ENCODE data around the gene COX4I1.

GRCh38 chr16:85759631-85760419 is 39.7 kb upstream of the COX4I1 start:
- TF ChIP-seq POLR2AphosphoS5 (IDR thresholded peaks at IDR 0.05; ENCODE audit: low read depth, low read length) (no peak), TAF1 (IDR thresholded peaks at IDR 0.05; ENCODE audit: low read depth, low read length) (no peak), POU2F2 (IDR thresholded peaks at IDR 0.05; ENCODE audit: low read depth, low read length) (no peak), POLR2A (IDR thresholded peaks at IDR 0.05; ENCODE audit: low read depth, low read length) (no peak), PAX5 (IDR thresholded peaks at IDR 0.05; ENCODE audit: insufficient read depth, low read length, severe bottlenecking) (no peak), SPI1 (IDR thresholded peaks at IDR 0.05; ENCODE audit: low read depth, low read length) (no peak)
